Calu3 (cell line): ENCODE data around the gene PPM1B. TPM values are rescaled to one million over a fixed set of nuclear protein-coding genes. Genes with fewer than 3 reads are reported as not detected.

ENCODE experiments used
- BruUV-seq: library from RNA; stranded (reverse); fragments of 400-500 nt; replicated peaks from 2 replicates; lab custom pipeline; 2021; lab: Mats Ljungman, UMichigan
- CTCF ChIA-PET: fragments of 300-600 bp; sonication (Branson Sonifier 250); formaldehyde crosslinking; loops from one replicate; lab custom pipeline; 2022; ENCODE audit warnings: antibody characterized with exemption; lab: Charles Lee
- DNase-seq: peaks from one replicate; pipeline ENCODE4 v3.0.0; 2022
- H3K27ac Mint-ChIP-seq: one replicate; pipeline ENCODE4 v1.8.0; 2022; ENCODE audit warnings: mixed read lengths; ENCODE audit not compliant: unreplicated experiment
- H3K27me3 Mint-ChIP-seq: one replicate; pipeline ENCODE4 v1.8.0; 2022; ENCODE audit warnings: mixed read lengths; ENCODE audit not compliant: unreplicated experiment
- H3K36me3 Mint-ChIP-seq: one replicate; pipeline ENCODE4 v1.8.0; 2022; ENCODE audit warnings: mild to moderate bottlenecking, moderate library complexity, mixed read lengths; ENCODE audit not compliant: insufficient read depth, unreplicated experiment
- H3K4me1 Mint-ChIP-seq: one replicate; pipeline ENCODE4 v1.8.0; 2022; ENCODE audit warnings: mild to moderate bottlenecking, low read depth, mixed read lengths; ENCODE audit not compliant: unreplicated experiment
- H3K4me3 Mint-ChIP-seq: one replicate; pipeline ENCODE4 v1.8.0; 2022; ENCODE audit warnings: mild to moderate bottlenecking, low read depth, moderate library complexity, mixed read lengths; ENCODE audit not compliant: unreplicated experiment
- H3K9me3 Mint-ChIP-seq: one replicate; pipeline ENCODE4 v1.8.0; 2022; ENCODE audit warnings: low read depth, mixed read lengths; ENCODE audit not compliant: unreplicated experiment
- intact Hi-C: fragments of 100-400 bp; cut with micrococcal nuclease; formaldehyde crosslinking; loops from one replicate; pipeline ENCODE4 v1.10.0; 2022; ENCODE audit not compliant: unreplicated experiment
- total RNA-seq: library from RNA; stranded (reverse); gene quantifications from 2 replicates; pipeline ENCODE4 v1.2.3, GENCODE V29; 2022
- TF ChIP-seq, protein P1 (sequence below): fragments of 200-600 bp; IDR thresholded peaks from one replicate; pipeline ENCODE4 v1.8.0; 2022; ENCODE audit warnings: antibody characterized with exemption; ENCODE audit not compliant: unreplicated experiment

PPM1B gene
- total RNA-seq, 1 experiment from 2014 or later: 73.4 TPM

- TF ChIP-seq, protein P1, sequence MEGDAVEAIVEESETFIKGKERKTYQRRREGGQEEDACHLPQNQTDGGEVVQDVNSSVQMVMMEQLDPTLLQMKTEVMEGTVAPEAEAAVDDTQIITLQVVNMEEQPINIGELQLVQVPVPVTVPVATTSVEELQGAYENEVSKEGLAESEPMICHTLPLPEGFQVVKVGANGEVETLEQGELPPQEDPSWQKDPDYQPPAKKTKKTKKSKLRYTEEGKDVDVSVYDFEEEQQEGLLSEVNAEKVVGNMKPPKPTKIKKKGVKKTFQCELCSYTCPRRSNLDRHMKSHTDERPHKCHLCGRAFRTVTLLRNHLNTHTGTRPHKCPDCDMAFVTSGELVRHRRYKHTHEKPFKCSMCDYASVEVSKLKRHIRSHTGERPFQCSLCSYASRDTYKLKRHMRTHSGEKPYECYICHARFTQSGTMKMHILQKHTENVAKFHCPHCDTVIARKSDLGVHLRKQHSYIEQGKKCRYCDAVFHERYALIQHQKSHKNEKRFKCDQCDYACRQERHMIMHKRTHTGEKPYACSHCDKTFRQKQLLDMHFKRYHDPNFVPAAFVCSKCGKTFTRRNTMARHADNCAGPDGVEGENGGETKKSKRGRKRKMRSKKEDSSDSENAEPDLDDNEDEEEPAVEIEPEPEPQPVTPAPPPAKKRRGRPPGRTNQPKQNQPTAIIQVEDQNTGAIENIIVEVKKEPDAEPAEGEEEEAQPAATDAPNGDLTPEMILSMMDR: no peak
- Mint-ChIP-seq H3K27me3 (no peaks in the 10 kb centered on the region), H3K36me3 (peaks cover 27% of the 10 kb centered on the region), H3K4me3 (no peak overlapping the region), H3K9me3 (no peaks in the 10 kb centered on the region), H3K4me1 (peaks cover 31% of the 10 kb centered on the region), H3K27ac (no peak overlapping the region)
- CTCF ChIA-PET: no interaction called here
- intact Hi-C loops: loop anchor here (5.0 kb wide), 1 partner anchor 38 kb away; no protein-coding TSS in a partner anchor
- no peak for DNase-seq
- BruUV-seq: no TSS peak
Observed at GRCh38 chr2:44210362-44210761, 41.7 kb downstream of the PPM1B start.

DNA sequence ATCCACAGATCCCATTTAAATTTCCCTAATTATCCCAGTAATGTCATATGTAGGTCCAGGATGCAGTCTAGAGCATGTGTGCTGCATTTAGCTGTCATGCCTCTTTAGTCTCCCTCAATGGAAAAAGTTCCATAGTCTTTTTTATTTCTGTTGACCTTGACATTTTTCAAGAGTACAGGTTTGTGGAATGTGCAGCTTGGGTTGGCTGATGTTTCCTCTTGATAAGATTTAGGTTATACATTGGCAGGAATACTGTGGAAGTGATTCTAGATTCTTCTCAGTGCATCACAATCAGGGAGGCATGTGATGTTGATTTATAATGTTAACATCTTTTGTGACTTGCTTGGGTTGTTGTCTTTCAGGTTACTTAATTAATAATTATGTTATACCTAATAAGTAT is 42.5 kb downstream of the PPM1B start:
- no TSS peak for BruUV-seq
- TF ChIP-seq, protein P1: no peak
- intact Hi-C loops: loop anchor here (5.0 kb wide), 1 partner anchor 39 kb away; no protein-coding TSS in a partner anchor
- peaks cover 32% of the 10 kb centered on the region for H3K36me3 Mint-ChIP-seq
- no peak overlapping the region for H3K4me3 Mint-ChIP-seq
- H3K9me3 Mint-ChIP-seq: no peaks in the 10 kb centered on the region
- CTCF ChIA-PET: no interaction called here
- H3K27me3 Mint-ChIP-seq: no peaks in the 10 kb centered on the region
- H3K27ac Mint-ChIP-seq: no peak overlapping the region
- no peak for DNase-seq
- H3K4me1 Mint-ChIP-seq: peaks cover 39% of the 10 kb centered on the region

DNA sequence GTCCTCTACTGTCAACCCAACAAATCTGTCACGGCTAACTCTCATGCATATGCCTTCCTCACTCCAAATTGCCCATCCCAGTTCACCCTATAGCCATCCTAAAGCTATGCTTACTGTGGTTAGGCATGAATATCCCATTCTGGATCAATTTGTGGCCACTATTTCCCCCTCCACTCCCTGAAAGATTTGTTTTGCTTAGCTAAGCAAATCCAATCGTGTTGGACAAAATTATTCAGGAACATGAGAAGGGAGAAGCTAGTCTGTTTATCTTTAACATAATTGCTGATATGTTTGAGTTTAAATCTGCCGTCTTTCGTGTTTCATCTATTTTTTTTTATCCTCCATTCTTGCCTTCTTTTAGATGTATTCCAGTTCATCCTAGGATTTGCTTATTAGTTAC is 43.6 kb downstream of the PPM1B start:
- Mint-ChIP-seq H3K27ac (no peak overlapping the region), H3K36me3 (peaks cover 38% of the 10 kb centered on the region)
- CTCF ChIA-PET: no interaction called here

GRCh38 chr2:44215827-44216226 is 47.2 kb downstream of the PPM1B start:
- CTCF ChIA-PET: no interaction called here
- Mint-ChIP-seq H3K27me3 (no peaks in the 10 kb centered on the region), H3K36me3 (peaks cover 27% of the 10 kb centered on the region), H3K9me3 (no peaks in the 10 kb centered on the region), H3K4me1 (peaks cover 40% of the 10 kb centered on the region), H3K27ac (peak overlapping the region; percentile 3), H3K4me3 (no peak overlapping the region)
- DNase-seq: no peak
- TF ChIP-seq, protein P1: no peak
- intact Hi-C loops: no loop called here
- BruUV-seq: no TSS peak

More for the DNA sequence above, 43.6 kb downstream of the PPM1B start:
- Mint-ChIP-seq H3K27me3 (no peaks in the 10 kb centered on the region), H3K9me3 (no peaks in the 10 kb centered on the region), H3K4me1 (peaks cover 40% of the 10 kb centered on the region), H3K4me3 (no peak overlapping the region)
- intact Hi-C loops: loop anchor here (5.0 kb wide), 1 partner anchor 40 kb away; no protein-coding TSS in a partner anchor
- no peak for DNase-seq
- no TSS peak for BruUV-seq
- TF ChIP-seq, protein P1: no peak
